Astrocyte of the spinal cord (primary cell): ENCODE measurements around the gene DOK7.

Experiments used
- DNase-seq: peaks from one replicate; pipeline ENCODE4 v3.0.0; 2011; ENCODE audit warnings: low read depth, low spot score
- H3K4me3 ChIP-seq: 2 replicates; pipeline ENCODE4 v1.5.1; 2011; ENCODE audit warnings: low read depth, mild to moderate bottlenecking, low read length, moderate library complexity
- CTCF ChIP-seq: IDR thresholded peaks from 2 replicates; pipeline ENCODE4 v1.5.1; 2012; ENCODE audit warnings: low read depth, mild to moderate bottlenecking, low read length, inconsistent platforms
- in situ Hi-C: cut with HindIII; loops from 2 replicates; pipeline ENCODE4 v1.10.0; 2017; ENCODE audit warnings: low sequenced_read_pairs

DOK7 gene

DNA sequence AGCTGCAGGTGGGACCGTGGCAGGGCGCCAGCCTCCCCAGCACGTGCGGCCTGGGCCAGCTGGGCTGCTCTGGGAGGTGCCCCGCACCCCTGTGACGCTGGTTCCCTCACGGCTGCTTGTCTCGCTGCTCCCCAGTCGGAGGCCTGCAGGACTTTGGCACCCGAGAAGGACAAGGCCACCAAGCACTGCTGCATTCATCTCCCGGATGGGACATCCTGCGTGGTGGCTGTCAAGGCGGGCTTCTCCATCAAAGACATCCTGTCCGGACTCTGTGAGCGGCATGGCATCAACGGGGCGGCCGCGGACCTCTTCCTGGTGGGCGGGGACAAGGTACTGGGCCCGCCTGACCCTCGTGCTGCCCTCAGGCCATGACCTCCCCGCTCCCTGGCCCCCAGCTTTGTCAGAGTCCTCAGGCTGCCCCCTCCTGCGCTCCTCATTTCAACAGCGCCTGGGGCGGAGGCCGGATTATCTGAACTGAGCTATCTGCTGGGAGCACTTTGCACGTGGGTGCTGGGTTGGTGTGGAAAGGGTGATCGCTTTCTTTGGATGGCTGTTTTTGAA, 40.8 kb upstream of the DOK7 start:
- DNase-seq: no peak
- no peak for TF ChIP-seq CTCF
- in situ Hi-C loops: no loop called here
- no peak overlapping the region for H3K4me3 ChIP-seq

DNA sequence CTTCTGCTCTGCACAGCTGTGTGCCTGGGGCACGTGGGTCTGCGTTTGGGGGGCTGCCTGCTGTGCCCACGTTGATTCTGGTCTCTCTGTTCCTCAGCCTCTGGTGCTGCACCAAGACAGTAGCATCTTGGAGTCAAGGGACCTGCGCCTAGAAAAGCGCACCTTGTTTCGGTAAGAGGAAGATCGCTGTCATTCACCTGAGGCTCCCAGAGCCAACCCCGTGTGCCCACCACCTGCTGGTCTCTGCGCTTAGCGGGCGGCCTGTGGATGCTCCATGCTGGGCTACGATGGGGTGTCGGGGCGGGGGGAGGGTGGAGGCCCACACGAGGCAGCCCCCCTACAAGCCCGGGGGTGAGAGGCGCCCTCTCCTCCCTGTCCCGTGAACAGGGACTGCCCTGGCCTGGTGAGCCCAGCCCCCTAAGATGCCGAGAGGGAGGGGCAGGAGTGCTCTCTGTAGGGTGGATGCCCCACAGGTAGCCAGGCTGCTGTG, 40.3 kb upstream of the DOK7 start:
- H3K4me3 ChIP-seq: no peak overlapping the region
- TF ChIP-seq CTCF: no peak
- no peak for DNase-seq
- in situ Hi-C loops: no loop called here

DNA sequence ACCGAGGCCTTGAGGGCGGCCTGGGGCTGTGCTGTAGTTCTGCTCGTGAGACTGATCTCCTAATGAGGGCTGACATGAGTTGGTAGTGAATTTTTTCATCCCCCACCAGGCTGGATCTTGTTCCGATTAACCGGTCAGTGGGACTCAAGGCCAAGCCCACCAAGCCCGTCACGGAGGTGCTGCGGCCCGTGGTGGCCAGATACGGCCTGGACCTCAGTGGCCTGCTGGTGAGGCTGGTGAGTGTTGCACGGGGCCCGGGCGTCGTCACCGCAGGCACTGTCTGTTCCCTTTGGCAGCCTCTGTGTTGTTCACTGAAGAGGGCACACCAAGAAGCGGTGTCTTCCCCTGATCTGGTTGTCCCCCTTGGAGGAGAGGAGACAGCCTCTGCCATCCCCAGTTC, 39.7 kb upstream of the DOK7 start:
- DNase-seq: no peak
- no peak overlapping the region for H3K4me3 ChIP-seq
- no peak for TF ChIP-seq CTCF
- in situ Hi-C loops: no loop called here

DNA sequence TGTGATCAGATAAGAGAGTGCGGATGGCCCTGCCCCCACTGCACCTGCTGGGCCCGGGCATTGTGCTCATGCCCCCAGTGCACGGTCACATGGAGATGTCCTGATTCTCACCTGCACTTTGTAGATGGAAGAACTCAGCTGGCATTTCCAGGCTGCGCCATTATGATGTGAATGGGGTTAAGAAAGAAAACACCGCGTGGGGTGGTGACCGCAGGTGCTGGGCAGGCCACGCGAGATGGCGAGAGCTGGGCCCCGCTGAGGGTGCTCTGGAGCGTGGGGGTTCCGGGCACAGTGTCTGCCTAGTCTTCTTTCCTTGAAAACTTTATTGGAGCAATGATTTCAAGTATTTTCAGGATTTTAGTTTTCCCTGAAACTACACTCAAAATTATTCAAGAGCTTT, 39.2 kb upstream of the DOK7 start:
- no peak for TF ChIP-seq CTCF
- no peak for DNase-seq
- H3K4me3 ChIP-seq: no peak overlapping the region
- in situ Hi-C loops: no loop called here

DNA sequence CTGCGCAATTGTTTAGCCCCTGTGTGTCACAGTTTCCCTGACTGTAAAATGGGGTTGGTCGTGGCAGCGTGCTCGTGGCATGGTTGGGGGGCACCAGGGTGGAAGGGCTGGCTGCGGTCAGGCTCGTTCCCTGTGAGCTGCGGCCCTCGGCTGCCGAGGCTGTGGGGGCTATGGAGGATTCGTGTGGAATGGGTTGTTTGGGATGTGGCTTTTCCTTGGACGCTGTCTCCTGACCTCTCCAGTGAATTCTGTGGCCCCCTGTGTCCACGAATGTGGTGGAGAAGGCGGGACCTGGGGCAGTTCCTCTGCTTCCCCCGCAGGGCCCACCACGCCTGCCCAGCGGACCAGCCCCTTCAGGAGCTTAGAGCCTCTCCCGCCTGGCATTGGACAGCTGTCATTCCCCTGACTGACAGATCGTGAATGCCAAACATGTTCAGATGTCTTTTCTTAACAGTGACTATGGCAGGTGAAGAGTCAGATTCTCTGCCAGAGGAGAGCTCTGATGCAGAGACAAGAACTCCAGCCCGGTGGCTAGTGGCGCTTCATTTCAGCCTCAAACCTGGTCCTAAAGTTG, 38.5 kb upstream of the DOK7 start:
- in situ Hi-C loops: no loop called here
- H3K4me3 ChIP-seq: no peak overlapping the region
- DNase-seq: no peak
- TF ChIP-seq CTCF: no peak

DNA sequence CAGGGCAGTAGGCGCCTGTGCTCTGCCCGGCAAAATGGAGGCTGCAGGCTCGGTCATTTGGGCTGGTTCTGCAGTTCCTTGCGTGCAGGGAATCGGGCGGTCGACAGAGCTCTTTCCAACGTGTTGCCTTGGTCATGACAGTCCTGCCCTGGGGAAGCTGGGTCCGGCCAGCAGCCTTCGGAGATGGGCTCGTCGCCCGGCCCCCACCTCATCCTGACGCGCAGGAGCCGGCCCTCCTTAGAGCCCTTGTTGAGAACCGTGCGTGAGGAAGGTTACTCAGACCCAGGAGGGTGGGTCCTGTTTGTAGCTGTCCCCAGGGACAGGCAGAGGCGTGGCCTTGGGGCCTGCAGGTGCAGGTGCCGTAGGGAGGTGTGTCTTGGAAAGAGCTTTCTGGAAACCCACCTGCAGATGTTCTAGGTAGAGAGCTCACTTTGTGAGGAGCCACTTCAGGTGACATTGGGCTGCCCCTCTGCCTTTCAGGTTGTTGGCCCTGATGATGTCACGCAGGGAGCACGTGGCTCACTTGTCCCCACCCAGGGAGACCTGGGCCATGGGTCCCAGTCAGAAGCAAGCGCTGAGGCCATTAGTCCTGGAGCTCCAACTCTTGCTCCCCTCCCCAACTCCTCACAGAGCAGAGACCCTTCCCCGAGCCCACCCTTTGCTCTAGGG, 36.5 kb upstream of the DOK7 start:
- in situ Hi-C loops: no loop called here

More for the DNA sequence above, 36.5 kb upstream of the DOK7 start:
- H3K4me3 ChIP-seq: no peak overlapping the region
- TF ChIP-seq CTCF: no peak
- no peak for DNase-seq
